Activated B cell treated with CpG ODN at 0.5 μM for 24 hours (primary cell): ENCODE measurements around the gene NUBP2. TPM values are rescaled to one million over a fixed set of nuclear protein-coding genes. Genes with fewer than 3 reads are reported as not detected.

Experiments
- ATAC-seq: fragments of 200-7000 bp; cut with Tn5 transposase; one replicate; pipeline ENCODE4 v1.10.0; 2021; ENCODE audit warnings: low read depth, mild to moderate bottlenecking, moderate library complexity
- CTCF ChIA-PET: fragments of 350-600 bp; sonication (Branson Sonifier 250); formaldehyde crosslinking; loops from one replicate; lab custom pipeline; 2021; ENCODE audit warnings: antibody characterized with exemption; lab: Charles Lee
- POLR2A ChIA-PET: fragments of 350-600 bp; sonication (Branson Sonifier 250); formaldehyde crosslinking; loops from one replicate; lab custom pipeline; 2021; ENCODE audit warnings: antibody characterized with exemption; lab: Charles Lee
- DNase-seq: peaks from one replicate; pipeline ENCODE4 v3.0.0; 2022
- H3K27ac Mint-ChIP-seq: one replicate; pipeline ENCODE4 v1.8.0; 2020; ENCODE audit warnings: mixed read lengths
- H3K27me3 Mint-ChIP-seq: one replicate; pipeline ENCODE4 v1.8.0; 2021; ENCODE audit warnings: mixed read lengths
- H3K36me3 Mint-ChIP-seq: one replicate; pipeline ENCODE4 v1.8.0; 2021; ENCODE audit warnings: low read depth, mixed read lengths
- H3K4me1 Mint-ChIP-seq: one replicate; pipeline ENCODE4 v1.8.0; 2021; ENCODE audit warnings: mixed read lengths
- H3K4me3 Mint-ChIP-seq: one replicate; pipeline ENCODE4 v1.8.0; 2020; ENCODE audit warnings: mild to moderate bottlenecking, mixed read lengths
- H3K9me3 Mint-ChIP-seq: one replicate; pipeline ENCODE4 v1.8.0; 2020; ENCODE audit warnings: mixed read lengths
- intact Hi-C: fragments of 100-400 bp; cut with micrococcal nuclease; formaldehyde crosslinking; loops from one replicate; pipeline ENCODE4 v1.15.1; 2024
- total RNA-seq: library from RNA; stranded (reverse); gene quantifications from 2 replicates; pipeline ENCODE4 v1.2.3, GENCODE V29; 2022
- TF ChIP-seq, protein P1 (sequence below): fragments of 200-600 bp; IDR thresholded peaks from one replicate; pipeline ENCODE4 v1.8.0; 2022; ENCODE audit warnings: antibody characterized with exemption, mild to moderate bottlenecking

NUBP2 gene
- total RNA-seq, 1 donor from 2014 or later, result 54.2 TPM

DNA sequence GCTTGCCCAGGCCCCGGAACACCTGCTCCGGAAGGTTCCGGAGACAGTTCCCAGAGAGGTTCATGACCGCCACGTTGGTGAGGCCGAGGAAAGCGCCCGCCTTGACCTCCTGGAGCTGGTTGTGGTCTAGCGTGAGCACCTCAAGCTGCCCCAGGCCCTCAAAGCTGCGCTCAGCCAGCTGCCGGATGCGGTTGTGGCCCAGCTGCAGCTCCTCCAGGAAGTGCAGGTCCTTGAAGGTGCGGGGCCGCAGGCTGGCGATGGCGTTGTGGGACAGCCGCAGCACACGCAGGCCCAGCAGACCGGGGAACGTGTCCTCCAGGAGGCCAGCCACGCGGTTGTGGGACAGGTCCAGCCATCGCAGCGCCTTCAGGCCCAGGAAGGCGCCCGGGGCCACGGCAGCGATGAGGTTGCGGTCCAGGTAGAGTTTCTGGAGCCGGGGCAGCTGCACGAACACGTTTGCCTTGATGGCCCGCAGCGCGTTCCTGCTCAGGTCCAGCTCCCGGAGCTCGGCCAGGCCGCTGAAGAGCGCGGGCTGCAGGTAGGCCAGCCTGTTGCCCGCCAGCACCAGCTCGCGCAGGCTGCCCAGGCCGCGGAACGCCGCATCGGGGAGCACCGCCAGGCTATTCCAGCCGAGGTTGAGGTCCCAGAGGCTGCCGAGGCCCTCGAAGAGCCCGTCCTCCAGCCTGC is 8.6 kb downstream of the NUBP2 start:
- TF ChIP-seq, protein P1, sequence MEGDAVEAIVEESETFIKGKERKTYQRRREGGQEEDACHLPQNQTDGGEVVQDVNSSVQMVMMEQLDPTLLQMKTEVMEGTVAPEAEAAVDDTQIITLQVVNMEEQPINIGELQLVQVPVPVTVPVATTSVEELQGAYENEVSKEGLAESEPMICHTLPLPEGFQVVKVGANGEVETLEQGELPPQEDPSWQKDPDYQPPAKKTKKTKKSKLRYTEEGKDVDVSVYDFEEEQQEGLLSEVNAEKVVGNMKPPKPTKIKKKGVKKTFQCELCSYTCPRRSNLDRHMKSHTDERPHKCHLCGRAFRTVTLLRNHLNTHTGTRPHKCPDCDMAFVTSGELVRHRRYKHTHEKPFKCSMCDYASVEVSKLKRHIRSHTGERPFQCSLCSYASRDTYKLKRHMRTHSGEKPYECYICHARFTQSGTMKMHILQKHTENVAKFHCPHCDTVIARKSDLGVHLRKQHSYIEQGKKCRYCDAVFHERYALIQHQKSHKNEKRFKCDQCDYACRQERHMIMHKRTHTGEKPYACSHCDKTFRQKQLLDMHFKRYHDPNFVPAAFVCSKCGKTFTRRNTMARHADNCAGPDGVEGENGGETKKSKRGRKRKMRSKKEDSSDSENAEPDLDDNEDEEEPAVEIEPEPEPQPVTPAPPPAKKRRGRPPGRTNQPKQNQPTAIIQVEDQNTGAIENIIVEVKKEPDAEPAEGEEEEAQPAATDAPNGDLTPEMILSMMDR, result no peak
- no peaks in the 10 kb centered on the region for H3K4me1 Mint-ChIP-seq
- H3K9me3 Mint-ChIP-seq, result no peaks in the 10 kb centered on the region
- intact Hi-C loops, result no loop called here
- H3K36me3 Mint-ChIP-seq, result peaks cover 16% of the 10 kb centered on the region
- DNase-seq (no peak), ATAC-seq (no peak)
- no peak overlapping the region for H3K27ac Mint-ChIP-seq
- POLR2A ChIA-PET, result interaction anchor here (1.3 kb wide), 1 partner anchor 9 kb away, joined by 5 read pairs; the partner anchor contains the start of genes NUBP2 and SPSB3
- no peak overlapping the region for H3K4me3 Mint-ChIP-seq
- CTCF ChIA-PET, result no interaction called here
- H3K27me3 Mint-ChIP-seq, result no peaks in the 10 kb centered on the region

- ChIA-PET POLR2A (interaction anchor here (1.3 kb wide), 1 partner anchor 9 kb away, joined by 5 read pairs; the partner anchor contains the start of genes NUBP2 and SPSB3), CTCF (no interaction called here)
- Mint-ChIP-seq H3K27me3 (no peaks in the 10 kb centered on the region), H3K9me3 (no peaks in the 10 kb centered on the region), H3K4me3 (no peak overlapping the region), H3K4me1 (no peaks in the 10 kb centered on the region), H3K27ac (no peak overlapping the region), H3K36me3 (peaks cover 13% of the 10 kb centered on the region)
- DNase-seq, result no peak
- TF ChIP-seq, protein P1, result no peak
- no peak for ATAC-seq
- intact Hi-C loops, result no loop called here
These were observed 9.4 kb downstream of the NUBP2 start for GRCh38 chr16:1791943-1792812.

DNA sequence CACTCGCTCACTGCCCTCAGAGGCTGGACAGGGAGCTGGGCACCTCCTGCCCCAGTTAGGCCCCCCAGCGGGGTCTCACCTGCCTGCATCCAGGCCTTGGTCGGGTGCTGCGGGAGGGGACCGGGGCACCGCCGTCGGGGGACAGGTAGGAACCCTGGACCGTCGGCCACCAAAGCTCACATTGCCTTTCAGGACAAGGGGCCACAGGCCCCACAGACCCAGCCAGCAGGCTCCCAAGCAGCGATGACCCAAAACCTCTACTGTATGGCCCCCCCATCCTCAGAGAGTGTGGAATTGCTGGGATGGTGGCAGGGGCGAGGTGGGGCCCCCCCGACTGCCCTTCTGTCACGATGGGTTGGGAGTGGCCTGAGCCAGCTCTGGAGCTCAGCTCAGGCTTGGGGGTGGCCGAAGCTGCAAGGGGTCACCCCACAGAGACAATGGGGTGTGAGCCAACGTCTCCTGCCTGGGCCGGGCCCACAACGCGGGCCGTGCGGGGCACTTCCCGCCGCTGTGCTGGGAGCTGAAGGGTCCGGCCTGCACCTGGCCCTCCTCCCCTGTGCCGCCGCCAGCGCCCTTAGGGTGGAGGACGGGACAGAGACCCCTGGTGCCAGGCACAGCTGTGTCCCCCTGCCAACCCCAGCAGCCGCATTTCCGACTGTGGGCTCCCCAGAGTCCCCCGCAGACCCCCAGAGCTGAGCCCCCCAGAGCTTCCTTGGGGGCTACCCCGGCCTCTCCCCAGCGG is 10.2 kb downstream of the NUBP2 start:
- no peak overlapping the region for H3K4me3 Mint-ChIP-seq
- DNase-seq (no peak), ATAC-seq (no peak)
- intact Hi-C loops, result no loop called here
- H3K27me3 Mint-ChIP-seq, result no peaks in the 10 kb centered on the region
- no peak overlapping the region for H3K27ac Mint-ChIP-seq
- TF ChIP-seq, protein P1, result no peak
- ChIA-PET CTCF (no interaction called here), POLR2A (no interaction called here)
- H3K36me3 Mint-ChIP-seq, result peaks cover 11% of the 10 kb centered on the region
- H3K4me1 Mint-ChIP-seq, result no peaks in the 10 kb centered on the region
- no peaks in the 10 kb centered on the region for H3K9me3 Mint-ChIP-seq

- TF ChIP-seq, protein P1, result no peak
- CTCF ChIA-PET, result no interaction called here
- Mint-ChIP-seq H3K4me3 (no peak within 1 kb of the TSS), H3K27ac (no peak within 1 kb of the TSS), H3K9me3 (no peaks in the 10 kb centered on the region), H3K27me3 (no peaks in the 10 kb centered on the region), H3K36me3 (peaks cover 8% of the 10 kb centered on the region), H3K4me1 (no peaks in the 10 kb centered on the region)
- DNase-seq (no peak), ATAC-seq (no peak)
- POLR2A ChIA-PET, result no interaction called here
- intact Hi-C loops, result no loop called here
These were observed 10.9 kb downstream of the NUBP2 start, which contains the start of gene IGFALS for GRCh38 chr16:1793578-1794220. IGFALS (minus strand) TSS chr16:1793705; CDS start chr16:1793652, 53 bp downstream.
